Stimulated activated CD8-positive, alpha-beta memory T cell treated with anti-CD3 and anti-CD28 coated beads, Interleukin-4, amount 100 ng/mL, for 48 hours (primary cell): ENCODE results near the gene AUP1.

ENCODE experiments used
- DNase-seq: peaks from one replicate; pipeline ENCODE4 v3.0.0-alpha.2; 2020

AUP1 gene

GRCh38 chr2:74533464-74533863 is 4.0 kb upstream of the AUP1 start:
- no peak for DNase-seq

- DNase-seq: no peak
Observed at GRCh38 chr2:74532222-74532621, 2.7 kb upstream of the AUP1 start.

GRCh38 chr2:74531666-74532065 is 2.2 kb upstream of the AUP1 start:
- no peak for DNase-seq

GRCh38 chr2:74530239-74531187 is 1.0 kb upstream of the AUP1 start:
- DNase-seq: peak; percentile 65

- DNase-seq: peak; percentile 52
Observed at GRCh38 chr2:74528600-74529356, 728 bp downstream of the AUP1 start.

- DNase-seq: no peak
Observed at GRCh38 chr2:74527741-74528140, 1.8 kb downstream of the AUP1 start.

- DNase-seq: no peak
Observed at GRCh38 chr2:74526649-74527230, 2.8 kb downstream of the AUP1 start.

GRCh38 chr2:74525717-74526648 is 3.5 kb downstream of the AUP1 start, which contains the start of gene DQX1:
DQX1 (minus strand) TSS chr2:74526231; CDS start chr2:74525729, 502 bp downstream.
- no peak for DNase-seq

GRCh38 chr2:74524955-74525716 is 4.4 kb downstream of the AUP1 start:
- DNase-seq: no peak

GRCh38 chr2:74524005-74524404 is 5.5 kb downstream of the AUP1 start:
- DNase-seq: no peak

- DNase-seq: no peak
Observed at GRCh38 chr2:74522516-74522915, 7.0 kb downstream of the AUP1 start.

- no peak for DNase-seq
Observed at GRCh38 chr2:74516650-74517049, 12.9 kb downstream of the AUP1 start.

- DNase-seq: peak; percentile 83
Observed at GRCh38 chr2:74515981-74516633, 13.4 kb downstream of the AUP1 start.

GRCh38 chr2:74515271-74515980 is 14.1 kb downstream of the AUP1 start:
- no peak for DNase-seq

- no peak for DNase-seq
Observed at GRCh38 chr2:74514368-74515270, 14.9 kb downstream of the AUP1 start, which contains the start of gene TLX2. TLX2 (plus strand) TSS chr2:74514450; CDS start chr2:74514807, 357 bp downstream.

GRCh38 chr2:74513605-74514367 is 15.7 kb downstream of the AUP1 start:
- DNase-seq: peak; percentile 51

GRCh38 chr2:74512744-74513604 is 16.5 kb downstream of the AUP1 start:
- DNase-seq: no peak
